Activated CD4-positive, alpha-beta T cell treated with anti-CD3 and anti-CD28 coated beads for 1 hour (primary cell): ENCODE data around the gene PLP2.

Experiments
- DNase-seq: peaks from one replicate; pipeline ENCODE4 v3.0.0-alpha.2; 2020

The PLP2 gene

DNA sequence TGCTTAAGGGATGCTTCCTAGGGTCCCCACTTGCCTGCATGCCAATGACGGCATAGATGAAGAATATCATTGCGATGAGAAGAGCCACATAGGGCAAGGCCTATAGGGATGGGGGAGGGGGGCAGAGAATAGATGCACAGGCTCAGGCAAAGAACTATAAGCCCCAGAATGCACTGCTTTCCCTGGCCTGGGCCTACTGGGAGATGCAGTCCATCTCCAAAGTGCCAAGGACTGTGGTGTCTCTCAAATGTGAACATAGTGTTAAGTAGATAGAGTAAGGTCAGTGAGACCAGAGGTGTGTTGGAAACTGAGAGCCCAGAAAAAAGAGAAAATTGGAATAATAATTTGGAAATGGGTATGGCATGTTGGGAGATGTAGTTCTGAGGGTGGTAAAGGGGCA, 40.5 kb downstream of the PLP2 start:
- no peak for DNase-seq

DNA sequence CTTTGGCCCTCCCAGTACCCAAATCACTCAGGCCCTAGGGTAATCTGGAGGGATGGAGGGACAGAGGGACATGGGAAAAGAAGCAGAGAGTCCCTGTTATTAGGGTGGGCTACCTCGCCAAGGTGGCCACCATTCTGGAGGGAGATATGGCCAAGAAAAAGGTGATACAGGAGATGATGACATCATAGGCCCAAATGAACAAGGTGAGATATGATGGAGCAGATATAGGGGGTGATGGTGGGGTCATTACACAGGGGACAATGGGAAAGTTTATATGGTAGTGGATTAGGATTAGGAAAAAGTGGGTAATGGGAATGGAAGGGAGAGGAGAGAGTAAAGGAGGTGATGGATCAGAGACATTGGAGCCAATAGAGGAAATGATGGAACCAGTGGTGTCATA, 41.2 kb downstream of the PLP2 start:
- DNase-seq = no peak

DNA sequence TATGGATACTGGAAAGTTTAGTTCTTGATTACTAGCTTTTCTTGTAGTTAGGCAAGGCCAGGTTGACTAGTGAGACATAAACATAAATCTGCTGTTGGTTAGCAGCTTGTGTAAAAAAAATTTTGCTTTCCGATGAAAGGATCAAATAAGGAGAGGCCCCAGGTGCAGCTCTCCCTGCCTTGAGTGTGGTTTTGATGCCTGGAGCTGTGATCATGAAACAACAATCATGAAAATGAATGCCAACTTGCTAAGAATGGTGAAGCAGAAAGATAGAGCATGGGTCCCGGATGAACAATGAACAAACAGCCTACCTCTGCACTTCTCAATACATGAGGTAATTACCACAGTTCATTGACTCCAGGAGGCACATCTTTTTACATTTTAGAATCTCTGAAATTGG, 42.7 kb downstream of the PLP2 start:
- DNase-seq = no peak

DNA sequence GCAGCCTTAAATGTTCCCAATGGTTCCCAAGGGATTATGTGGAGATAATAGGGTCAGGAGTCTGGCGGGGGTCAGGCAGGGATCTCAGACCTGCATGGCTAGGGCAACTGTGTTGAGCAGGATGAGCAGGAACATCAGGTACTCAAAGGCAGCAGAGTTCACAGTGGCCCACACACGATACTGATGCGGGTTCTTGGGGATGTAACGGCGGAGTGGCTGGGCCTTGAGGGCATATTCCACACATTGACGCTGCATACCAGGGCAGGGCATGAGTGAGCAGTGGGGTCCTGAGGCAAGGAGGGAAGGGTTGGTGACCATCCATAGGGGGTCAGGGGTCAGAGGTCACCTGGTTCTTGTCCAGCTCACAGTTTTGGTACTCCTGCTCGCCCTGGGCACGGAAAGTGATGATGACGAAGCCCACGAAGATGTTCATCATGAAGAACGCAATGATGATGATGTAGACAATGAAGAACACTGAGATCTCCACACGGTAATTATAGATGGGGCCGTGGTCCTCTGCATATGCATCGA, 43.4 kb downstream of the PLP2 start:
- DNase-seq = no peak

DNA sequence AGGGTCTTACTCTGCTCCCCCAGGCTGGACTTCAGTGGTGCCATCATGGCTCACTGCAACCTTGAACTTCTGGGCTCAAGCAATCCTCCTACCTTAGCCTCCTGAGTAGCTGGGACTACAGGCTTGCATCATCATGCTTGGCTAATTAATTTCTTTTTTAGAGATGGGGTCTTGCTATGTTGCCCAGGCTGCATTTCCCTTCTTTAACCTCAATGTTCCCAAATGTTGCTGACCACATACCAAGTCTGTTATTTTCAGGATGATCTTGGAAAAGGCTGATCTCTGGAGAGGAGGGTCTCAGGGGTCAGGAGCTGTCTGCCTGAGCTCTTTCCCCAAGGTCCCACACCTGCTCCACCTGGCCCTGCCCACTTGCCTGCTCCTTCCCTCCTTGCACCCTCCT, 48.4 kb downstream of the PLP2 start:
- DNase-seq = no peak

DNA sequence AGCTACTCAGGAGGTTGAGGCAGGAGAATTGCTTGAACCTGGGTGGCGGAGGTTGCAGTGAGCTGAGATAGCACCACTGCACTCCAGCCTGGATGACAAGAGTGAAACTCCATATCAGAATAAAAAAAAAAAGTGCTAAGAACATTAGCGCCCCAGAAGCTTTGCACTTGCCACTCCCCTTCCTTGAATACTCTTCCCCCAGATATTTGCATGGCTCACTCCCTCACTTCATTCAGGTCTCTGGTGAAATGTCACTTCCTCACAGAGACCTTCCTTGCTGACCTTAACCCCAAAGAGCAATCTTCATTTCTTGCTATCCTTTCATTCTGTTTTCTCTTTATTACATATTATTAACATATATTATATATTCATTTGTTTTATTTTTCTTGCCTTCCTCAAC, 50.2 kb downstream of the PLP2 start:
- DNase-seq = no peak
